GM20431 (cell line): ENCODE data around the gene EEF1AKMT2.

Experiments used
- in situ Hi-C: fragments of 300-500 bp; cut with MseI, MboI; formaldehyde crosslinking; loops from one replicate; pipeline ENCODE4 v1.15.0; 2020; ENCODE audit warnings: low sequenced_read_pairs; ENCODE audit not compliant: unreplicated experiment

Gene EEF1AKMT2

DNA sequence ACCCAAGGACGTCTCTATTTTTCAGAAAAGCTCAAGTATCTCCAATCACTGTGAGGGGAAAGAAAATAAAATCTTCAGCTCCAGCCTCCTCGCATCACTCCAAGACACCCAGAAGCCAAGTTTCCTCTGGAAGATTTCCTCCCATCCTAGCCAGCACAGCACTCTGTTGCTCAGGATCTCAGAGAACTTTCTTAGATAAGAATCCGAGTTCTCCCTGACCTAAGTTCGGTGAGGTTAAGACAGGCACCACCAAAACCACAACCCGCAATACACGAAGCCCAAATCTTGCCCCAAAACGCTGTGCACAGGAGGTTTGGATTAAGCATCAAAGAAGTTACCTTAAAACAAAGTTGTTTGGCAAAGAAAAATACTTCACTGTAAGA is 51.7 kb downstream of the EEF1AKMT2 start:
- in situ Hi-C loops: loop anchor here (10.0 kb wide), 1 partner anchor 205 kb away; no protein-coding TSS in a partner anchor

DNA sequence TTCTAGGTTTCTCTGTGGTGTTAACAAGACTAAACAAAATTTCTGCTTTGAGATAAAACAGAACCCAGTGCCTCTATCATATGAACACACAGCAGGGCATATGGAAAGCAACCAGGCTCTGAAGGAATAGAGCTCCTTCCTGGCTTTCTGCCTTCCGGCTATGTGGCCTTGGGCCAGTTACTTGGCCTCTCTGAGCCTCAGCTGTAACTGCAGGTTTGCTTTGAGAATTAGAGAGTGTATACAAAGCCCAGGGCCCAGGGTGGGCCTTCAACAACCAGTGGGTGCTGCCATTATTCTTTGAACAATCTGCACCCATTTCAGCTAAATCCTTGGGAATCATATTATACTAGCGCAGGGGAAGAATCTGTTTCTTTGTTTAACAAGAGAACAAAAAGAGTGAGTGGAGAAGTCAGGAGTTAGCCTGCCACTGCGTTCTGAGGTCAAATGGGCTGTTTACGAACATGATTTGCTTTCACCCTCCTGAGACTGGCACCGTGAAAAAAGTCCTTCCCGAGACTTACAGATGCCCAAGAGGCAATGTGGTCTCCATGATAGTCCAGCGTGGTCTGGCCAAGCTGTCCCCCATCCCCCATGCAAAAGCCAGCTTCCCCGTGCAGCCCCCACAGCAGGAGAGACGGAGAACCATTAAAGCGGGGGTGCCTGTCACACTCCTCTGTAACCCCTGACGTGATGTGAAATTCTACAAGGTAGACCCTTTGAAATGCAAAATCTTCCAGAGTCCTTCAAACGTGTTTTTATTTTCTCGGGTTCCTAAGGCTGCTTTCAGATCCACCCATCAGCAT is 52.4 kb downstream of the EEF1AKMT2 start:
- in situ Hi-C loops: loop anchor here (10.0 kb wide), 1 partner anchor 205 kb away; no protein-coding TSS in a partner anchor

DNA sequence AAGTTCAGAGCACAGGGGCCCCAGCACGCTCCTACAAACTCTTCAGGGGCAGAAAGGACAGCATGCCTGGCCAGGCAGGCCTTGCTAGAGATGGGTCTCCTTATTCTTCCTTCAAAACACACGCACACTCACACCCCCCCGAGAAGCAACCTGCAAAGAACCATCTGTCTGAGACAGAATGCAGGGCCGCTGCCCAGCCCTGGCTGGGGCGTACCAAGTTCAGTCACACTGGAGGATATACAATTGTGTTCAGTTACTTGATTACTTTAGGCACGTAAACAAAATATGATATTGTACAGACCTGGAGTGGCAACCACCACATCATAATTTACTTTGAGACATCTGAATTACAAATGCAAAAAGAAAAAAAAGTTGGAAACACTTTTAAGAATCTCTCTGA is 53.2 kb downstream of the EEF1AKMT2 start:
- in situ Hi-C loops: loop anchor here (10.0 kb wide), 1 partner anchor 204 kb away; no protein-coding TSS in a partner anchor

DNA sequence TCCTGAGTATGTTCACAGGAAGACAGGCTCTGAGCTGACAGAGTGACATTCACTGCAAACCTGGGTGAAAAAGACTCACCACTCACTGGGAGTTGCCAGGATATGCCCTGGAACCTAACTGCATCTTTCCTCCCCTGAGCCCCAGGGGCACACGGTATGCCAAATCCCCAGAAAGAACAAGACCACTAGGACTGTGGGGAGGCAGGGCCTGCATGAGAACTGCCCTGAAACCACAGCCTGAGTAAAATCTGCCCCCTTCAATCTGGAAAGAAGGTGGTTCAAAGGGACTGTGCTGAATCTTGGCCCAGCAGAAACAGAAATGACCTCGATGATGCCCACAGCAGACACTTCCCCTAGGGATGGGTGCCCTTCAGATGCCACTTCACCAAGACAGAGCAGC is 54.0 kb downstream of the EEF1AKMT2 start:
- in situ Hi-C loops: loop anchor here (10.0 kb wide), 1 partner anchor 203 kb away; no protein-coding TSS in a partner anchor

DNA sequence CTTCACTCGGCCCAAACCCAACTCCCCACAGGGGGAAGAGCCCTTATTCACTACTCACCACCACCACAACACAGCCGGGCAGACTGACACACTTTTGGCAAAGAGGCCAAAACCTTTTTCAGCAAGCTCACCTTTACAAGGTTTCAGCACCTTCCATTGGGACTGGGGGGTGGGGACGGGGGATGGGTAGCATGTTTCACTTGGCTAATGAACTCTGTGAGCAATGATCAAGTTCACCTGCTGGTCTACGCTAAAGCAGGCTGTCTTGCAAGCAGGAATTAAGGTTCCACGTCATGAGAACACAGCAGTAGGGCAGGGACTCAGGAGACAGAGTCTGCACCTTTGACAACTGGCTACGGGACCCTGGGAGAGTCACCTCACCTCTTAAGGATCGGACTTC is 54.5 kb downstream of the EEF1AKMT2 start:
- in situ Hi-C loops: loop anchor here (10.0 kb wide), 1 partner anchor 202 kb away; no protein-coding TSS in a partner anchor

DNA sequence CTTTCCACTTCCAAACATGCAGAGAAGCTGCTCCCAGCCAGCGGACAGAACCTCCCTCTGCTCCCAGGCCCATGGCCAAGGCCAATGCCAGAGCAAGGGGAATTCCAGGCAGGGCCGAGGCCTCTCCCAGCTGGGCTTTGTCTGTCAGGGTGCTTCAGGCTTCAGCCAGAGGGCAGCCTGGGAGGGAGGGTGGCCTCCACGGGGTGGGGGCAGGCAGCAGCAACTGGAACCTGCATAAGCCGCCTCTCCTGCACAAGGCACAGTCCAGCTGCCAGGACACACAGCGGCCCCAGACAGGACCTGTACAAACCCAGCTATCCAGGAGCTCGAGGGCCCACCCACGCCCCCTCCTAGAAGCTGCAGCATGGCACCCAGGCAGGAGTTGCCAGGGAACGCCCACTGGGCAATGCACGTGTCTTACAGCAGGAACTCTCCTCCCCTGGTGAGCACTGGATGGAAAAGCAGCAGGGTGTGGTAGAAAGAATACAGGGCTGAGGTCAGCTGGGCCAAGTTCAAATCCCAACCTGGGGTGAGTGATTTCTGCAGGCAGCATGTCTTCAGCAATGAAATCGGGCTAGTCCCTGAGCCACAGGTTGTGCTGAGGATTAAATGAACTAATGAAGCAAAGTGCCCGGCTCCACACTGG is 55.1 kb downstream of the EEF1AKMT2 start:
- in situ Hi-C loops: loop anchor here (10.0 kb wide), 1 partner anchor 202 kb away; no protein-coding TSS in a partner anchor

DNA sequence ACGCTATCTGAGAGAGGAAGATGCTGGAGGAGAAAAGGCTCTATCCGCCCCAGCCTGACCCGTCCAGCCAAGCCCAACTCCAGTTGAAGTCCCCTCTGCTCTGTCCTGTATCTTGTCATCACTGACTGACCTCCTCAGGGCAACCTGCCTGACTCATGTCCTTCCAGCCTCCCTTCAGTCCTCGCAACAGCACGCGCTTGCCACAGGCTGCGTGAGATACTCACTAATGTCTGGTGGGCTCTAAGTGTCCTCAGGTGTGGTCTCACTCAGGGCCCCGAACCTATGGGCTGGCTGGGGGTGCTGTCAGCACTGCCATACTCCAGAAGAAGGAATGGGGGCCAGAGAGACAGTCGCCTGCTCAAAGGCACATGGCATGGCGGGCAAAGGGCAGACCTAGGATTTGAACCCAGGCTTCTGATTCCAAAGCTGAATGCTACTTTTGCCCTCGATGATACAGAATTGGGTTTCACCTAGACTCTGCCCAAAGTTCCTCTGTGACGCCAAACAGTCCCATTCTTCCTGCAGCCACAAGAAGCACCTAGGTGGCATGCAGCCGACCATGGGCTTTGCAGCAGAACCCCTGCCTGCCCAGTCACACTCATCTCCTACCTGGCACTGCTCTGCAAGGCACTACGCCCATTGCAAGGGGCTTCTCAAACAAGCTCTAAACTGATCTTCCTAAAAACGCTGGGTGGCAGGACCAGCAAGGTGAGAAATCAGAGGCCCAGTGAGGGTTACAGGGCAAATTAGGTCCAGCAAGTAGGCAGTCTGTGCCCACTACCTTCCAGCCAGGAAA is 56.0 kb downstream of the EEF1AKMT2 start:
- in situ Hi-C loops: loop anchor here (10.0 kb wide), 1 partner anchor 201 kb away; no protein-coding TSS in a partner anchor

DNA sequence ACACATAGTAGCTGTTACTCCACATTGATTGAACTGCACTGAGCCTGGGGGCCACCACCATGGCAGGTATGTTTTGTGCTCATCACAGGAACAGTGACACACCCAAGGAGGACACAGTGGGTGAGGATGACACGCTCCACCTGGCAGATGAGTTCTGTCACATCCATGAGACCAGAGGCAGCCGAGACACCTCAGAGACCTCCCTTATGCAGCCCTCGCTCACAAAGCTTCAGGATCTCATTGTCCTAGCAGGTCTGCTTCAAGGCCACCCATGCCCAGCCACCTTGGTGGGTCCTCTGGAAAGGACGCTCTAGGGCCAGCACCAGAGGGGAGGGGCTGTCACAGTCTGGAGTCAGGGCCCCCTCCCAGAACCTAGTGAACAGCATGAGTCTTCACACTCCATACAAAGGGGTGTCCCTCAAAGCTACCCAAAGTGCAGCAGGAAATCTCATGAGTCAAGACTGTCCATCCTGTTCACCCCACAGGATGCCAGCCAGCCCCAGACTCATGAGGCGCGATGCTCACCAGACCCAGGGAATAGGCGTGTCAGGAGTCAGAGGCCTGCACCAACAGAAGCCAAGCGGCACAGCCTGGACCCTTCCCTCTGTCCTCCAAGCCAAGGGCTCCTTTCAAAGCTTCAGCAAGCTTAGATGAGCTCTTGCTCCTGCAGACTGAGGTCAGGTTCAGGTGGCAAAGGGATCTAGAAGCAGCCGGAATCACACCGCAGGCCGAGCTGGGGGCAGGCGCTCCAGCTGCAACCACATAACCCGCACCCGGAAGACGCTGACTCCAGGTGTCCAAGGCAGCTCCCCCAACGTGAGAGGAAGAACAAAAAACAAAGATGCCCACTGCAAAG is 57.1 kb downstream of the EEF1AKMT2 start:
- in situ Hi-C loops: loop anchor here (10.0 kb wide), 1 partner anchor 200 kb away; no protein-coding TSS in a partner anchor

DNA sequence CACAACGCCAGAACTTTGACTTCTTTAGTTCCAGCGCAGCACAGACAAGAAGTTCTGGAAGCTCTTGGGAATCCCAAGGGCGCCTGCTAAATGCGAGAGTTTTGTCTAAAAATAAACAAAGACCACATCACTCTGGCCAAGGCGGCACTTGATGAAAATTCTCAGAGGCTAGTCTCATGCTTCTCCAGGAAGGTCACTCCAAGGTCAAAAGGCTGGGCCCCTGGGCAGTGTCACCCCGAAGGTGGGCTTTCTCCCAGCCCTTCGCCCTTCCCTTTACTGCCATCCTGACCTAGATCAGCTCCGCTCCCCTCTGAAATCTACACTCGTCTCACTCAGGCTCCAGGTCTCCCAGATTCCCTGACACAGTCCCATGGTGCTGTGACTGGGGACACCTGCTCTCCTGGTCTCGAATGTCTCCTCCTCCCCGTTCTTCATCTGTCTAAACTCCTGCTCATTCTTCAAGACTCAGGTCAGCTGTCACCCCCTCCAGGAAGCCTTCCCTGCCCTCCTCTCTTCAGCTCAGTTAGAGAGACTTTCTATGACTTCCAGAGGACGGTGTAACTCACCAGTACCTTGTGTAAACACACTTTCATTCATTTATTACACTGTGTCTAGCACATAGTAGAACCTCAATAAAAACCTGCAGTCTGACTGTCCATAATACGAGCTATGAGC is 58.0 kb downstream of the EEF1AKMT2 start:
- in situ Hi-C loops: loop anchor here (10.0 kb wide), 1 partner anchor 199 kb away; no protein-coding TSS in a partner anchor

DNA sequence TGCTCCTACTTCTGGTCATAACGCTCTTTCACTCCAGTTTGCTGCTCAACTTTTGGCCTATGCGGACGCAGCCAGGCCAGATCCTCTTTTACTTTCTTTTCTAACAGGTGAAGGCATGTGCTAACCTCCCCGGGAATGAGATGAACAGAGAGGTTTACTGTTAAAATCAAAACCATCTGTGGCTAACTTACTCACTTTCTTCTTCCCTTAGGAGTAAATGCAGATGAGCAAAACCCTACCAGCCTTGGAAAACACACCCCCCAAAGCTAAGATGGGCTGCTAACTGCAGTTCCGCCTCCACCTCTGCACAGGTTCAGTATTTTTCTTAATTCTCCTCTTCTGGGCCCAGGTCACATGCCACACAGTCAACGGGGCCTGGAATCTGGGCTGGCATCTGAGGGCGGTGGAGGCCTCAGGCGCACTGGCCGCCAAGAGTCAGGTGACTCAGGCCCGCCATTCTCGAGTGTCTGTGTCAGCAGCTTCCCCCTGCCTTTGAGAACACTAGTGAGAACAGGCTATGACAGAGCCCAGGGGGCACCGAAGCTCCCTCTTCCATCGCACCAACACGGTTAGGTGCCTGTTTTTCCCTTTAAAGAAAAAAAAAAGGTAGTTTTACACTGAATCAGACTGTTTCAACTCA is 58.6 kb downstream of the EEF1AKMT2 start:
- in situ Hi-C loops: loop anchor here (10.0 kb wide), 1 partner anchor 198 kb away; no protein-coding TSS in a partner anchor

DNA sequence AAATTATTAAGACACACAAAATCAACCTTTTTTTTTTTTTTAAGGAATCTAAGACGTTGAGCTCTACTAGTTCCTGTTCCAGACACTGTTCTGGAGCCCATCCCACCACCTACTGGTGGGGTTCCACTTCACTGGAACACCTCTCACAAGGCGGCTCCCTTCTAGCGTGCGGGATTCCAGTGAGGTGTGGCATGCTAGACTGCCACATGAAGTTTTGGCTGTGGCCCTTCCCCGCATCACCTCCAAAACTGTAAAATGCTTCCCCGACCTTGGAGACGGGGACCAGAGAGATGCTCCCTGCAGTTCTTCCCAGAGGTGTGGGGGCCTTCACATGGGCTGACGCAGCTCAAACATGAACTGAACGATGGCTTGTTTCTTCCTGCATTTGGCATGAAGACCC is 60.1 kb downstream of the EEF1AKMT2 start:
- in situ Hi-C loops: loop anchor here (10.0 kb wide), 1 partner anchor 197 kb away; no protein-coding TSS in a partner anchor

DNA sequence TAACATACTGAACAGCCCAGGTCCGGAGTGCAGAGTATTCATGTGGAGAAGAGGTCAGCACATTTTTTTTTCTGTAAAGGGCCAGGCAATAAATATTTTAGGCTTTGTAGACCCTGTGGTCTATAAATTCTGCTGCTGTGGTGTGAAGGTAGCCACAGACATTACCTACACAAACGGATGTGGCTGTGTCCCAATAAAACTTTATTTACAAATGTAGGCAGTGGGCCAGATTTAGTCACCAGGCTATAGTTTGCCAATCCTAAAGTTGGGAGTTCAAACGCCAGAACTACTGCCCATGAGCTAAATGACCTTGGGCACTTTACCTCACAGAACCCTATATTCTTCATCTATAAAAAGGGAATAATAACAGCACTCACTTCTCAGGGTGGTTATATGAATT is 60.9 kb downstream of the EEF1AKMT2 start:
- in situ Hi-C loops: loop anchor here (10.0 kb wide), 1 partner anchor 196 kb away; no protein-coding TSS in a partner anchor

DNA sequence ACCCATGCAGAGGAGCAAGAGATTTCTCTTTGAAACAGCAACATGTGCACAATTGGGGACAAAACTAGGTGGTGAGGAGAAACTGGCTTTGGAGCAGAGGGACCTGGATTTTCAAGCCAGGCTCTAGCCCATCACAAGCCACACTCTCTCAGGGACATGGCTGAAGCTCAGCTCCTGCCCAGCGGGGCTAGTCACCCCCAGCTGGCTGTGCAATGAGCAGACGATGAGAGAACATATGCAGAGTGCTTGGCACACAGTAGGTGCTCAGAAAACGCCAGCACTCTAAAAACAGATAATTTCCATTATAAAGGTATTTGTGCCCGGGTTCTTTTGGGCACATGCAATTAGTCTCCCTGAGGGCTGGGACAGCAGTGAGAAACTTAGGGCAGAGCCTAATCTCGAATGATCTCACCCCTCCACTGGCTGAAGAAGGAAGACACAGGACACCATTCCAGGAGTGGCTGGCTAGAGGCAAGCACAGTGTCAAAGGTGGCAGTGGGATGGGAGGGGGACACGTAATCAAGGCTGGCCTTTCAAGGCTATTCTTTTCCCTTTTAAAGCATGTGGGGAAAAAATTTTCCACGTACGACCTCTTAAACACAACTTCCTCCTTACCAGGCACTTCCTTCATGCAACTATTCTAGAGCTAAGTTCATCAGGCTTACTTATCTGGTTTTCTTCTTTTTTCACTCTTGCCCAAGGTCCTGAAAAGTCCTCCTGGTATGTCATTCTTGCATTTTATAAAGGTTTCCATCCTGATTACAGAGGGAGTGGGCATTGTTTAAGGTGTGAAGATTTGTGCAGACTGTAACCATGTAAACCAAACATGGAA is 62.6 kb downstream of the EEF1AKMT2 start:
- in situ Hi-C loops: no loop called here

DNA sequence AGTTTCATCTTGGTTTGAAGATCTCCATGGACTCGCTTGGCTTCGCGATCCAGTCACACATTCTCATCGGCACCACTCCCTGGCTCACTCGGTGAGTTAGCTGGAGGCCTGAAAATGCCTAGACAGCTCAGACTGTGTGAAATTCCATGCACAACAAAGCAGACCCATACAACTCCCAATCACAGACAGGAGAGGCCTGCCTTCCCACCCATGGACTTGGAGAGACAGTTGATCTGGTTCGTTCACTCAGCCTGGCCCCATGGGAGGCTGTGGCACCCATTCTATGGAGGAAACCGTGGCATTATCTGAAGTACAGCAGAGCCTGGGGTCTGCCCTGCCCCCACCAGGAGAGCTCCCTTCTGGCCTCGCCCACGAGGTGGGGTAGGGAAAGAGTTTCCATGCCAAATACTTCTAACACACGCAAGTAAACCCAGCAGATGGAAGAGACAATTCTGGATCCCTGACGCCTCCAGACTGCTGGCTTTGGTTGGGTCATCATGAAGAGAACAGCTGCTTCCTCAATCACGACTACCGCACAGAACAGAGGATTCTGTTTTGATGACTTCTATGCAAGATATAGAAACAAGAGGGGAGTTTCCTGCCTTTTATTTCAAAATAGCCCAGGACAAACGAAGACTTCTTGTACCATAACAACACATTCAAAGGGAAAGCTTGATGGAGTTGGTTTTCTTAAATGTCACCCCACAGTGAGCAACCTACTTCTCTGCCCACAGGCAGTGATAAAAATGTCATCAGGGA is 63.4 kb downstream of the EEF1AKMT2 start:
- in situ Hi-C loops: no loop called here

DNA sequence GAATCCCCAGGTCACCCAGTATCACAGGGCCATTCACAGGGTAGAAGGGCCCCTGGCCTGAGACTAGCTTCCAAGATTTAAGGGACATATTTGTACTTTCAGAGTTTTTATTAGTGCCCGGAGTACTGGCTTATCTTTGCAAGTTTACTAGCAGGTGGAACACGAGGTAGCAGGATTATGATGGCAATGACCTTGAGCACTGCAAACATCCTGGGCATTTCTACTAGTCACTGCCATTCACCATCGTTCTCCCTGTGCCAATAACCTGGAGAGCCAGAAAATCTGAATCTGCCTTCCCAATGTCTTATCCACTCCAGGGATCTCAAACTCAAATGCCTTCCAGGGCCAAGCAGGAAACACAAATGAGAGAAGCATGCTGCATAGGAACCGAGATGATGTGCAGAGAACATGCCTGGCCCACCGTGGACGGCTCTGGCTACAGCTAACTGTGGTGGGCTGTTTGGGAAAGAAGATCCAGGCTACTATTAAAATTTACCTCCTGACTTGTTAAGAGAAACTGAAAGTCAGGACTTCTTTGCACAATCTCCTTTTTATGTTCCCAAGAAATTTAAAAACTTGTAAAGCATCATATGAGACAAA is 64.2 kb downstream of the EEF1AKMT2 start:
- in situ Hi-C loops: no loop called here

DNA sequence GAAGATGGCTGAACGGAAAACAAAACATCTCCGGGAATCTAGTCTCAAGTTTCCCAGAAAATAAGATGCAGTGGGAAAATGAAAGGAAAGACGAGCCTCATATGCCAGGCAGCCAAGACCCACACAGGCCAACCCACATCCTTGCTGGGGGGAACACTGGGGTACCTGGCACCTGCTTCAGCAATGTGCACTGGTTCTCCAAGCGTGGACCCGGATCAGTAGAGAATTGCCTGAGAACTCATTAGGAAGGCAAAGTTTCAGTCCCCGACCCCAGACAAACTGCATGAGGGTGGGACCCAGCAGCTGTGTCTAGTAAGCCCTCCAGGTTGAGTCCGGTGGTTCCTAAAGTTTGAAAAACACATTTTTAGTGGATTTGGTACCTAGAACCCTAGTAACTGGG is 65.9 kb downstream of the EEF1AKMT2 start:
- in situ Hi-C loops: no loop called here
